ENCODE data around the gene TANC1.

- TF ChIP-seq CTCF (conservative IDR thresholded peaks at IDR 0.05 in 1 of 2, IDR thresholded peaks at IDR 0.05 in 1 of 2; ENCODE audit: extremely low read depth in 1 of 2, insufficient read depth in 1 of 2, low read depth in 1 of 2, low read length in 2 of 2) = no peak
- no peak for TF ChIP-seq EZH2 (IDR thresholded peaks at IDR 0.05; ENCODE audit: borderline replicate concordance, low read length)
Measured at GRCh38 chr2:159117658-159118057, 149.2 kb downstream of the TANC1 start.
